ENCODE data around the gene ADH7.

Gene ADH7

GRCh38 chr4:99468889-99469288 is 33.7 kb upstream of the ADH7 start:
- TF ChIP-seq TAF1 (IDR thresholded peaks at IDR 0.05; ENCODE audit: borderline replicate concordance, insufficient read depth, low read length) (no peak), SIN3A (IDR thresholded peaks at IDR 0.05; ENCODE audit: borderline replicate concordance, insufficient read depth, low read length) (no peak), POLR2AphosphoS5 (IDR thresholded peaks at IDR 0.05; ENCODE audit: low read depth, low read length) (no peak), FOXP2 (optimal IDR thresholded peaks at IDR 0.05; ENCODE audit: borderline replicate concordance, extremely low read depth, extremely low read length, insufficient read depth) (no peak)
- TF ChIP-seq, protein P1, sequence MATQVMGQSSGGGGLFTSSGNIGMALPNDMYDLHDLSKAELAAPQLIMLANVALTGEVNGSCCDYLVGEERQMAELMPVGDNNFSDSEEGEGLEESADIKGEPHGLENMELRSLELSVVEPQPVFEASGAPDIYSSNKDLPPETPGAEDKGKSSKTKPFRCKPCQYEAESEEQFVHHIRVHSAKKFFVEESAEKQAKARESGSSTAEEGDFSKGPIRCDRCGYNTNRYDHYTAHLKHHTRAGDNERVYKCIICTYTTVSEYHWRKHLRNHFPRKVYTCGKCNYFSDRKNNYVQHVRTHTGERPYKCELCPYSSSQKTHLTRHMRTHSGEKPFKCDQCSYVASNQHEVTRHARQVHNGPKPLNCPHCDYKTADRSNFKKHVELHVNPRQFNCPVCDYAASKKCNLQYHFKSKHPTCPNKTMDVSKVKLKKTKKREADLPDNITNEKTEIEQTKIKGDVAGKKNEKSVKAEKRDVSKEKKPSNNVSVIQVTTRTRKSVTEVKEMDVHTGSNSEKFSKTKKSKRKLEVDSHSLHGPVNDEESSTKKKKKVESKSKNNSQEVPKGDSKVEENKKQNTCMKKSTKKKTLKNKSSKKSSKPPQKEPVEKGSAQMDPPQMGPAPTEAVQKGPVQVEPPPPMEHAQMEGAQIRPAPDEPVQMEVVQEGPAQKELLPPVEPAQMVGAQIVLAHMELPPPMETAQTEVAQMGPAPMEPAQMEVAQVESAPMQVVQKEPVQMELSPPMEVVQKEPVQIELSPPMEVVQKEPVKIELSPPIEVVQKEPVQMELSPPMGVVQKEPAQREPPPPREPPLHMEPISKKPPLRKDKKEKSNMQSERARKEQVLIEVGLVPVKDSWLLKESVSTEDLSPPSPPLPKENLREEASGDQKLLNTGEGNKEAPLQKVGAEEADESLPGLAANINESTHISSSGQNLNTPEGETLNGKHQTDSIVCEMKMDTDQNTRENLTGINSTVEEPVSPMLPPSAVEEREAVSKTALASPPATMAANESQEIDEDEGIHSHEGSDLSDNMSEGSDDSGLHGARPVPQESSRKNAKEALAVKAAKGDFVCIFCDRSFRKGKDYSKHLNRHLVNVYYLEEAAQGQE (IDR thresholded peaks at IDR 0.05; ENCODE audit: insufficient read depth in 1 of 2, low read depth in 2 of 2, low read length in 2 of 2) = no peak

DNA sequence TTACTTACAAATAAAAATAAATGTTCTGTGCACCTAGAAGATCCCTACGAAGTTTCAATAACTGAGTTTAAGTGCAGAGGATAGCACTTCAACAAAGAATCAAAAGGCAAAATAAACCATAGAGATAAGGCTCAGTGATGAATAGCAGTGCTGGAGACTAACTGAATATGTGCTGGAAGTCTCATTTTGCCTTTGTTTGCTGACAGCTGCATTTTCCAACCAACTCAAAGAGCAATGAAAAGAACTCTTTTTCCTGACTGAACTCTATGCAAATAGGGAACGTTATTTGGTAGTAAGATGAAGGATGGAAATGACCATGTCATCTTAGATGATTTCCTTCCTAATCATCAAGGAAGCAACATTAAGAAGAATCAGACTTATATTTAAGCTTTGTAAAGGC is 32.7 kb upstream of the ADH7 start:
- no peak for TF ChIP-seq FOXP2 (optimal IDR thresholded peaks at IDR 0.05; ENCODE audit: borderline replicate concordance, extremely low read depth, extremely low read length, insufficient read depth)
- TF ChIP-seq SIN3A (IDR thresholded peaks at IDR 0.05; ENCODE audit: borderline replicate concordance, insufficient read depth, low read length) = no peak

DNA sequence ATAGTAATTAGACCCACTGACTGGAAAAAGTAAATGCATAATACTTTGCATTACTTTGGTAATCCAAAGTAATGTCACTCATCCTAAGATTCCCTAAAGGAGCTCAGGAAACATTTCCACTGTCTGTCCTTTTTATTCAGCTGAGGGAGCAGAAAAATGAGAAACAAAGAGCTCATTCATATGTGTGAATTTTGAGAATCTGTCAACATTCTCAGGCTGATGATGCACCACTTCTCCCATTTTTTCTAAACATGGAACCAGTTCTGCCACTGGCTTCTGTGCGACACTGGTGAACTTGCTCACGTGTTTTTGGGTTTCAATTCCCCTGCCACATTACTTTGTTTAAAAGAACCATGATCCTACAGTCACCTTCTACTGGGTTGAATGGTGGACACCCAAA is 28.4 kb upstream of the ADH7 start:
- no peak for TF ChIP-seq POLR2AphosphoS5 (IDR thresholded peaks at IDR 0.05; ENCODE audit: low read depth, low read length)
- TF ChIP-seq, protein P1 (IDR thresholded peaks at IDR 0.05; ENCODE audit: insufficient read depth in 1 of 2, low read depth in 2 of 2, low read length in 2 of 2) = no peak
- TF ChIP-seq TAF1 (IDR thresholded peaks at IDR 0.05; ENCODE audit: borderline replicate concordance, insufficient read depth, low read length) = no peak
- TF ChIP-seq FOXP2 (optimal IDR thresholded peaks at IDR 0.05; ENCODE audit: borderline replicate concordance, extremely low read depth, extremely low read length, insufficient read depth) = no peak
- TF ChIP-seq SIN3A (IDR thresholded peaks at IDR 0.05; ENCODE audit: borderline replicate concordance, insufficient read depth, low read length) = no peak

DNA sequence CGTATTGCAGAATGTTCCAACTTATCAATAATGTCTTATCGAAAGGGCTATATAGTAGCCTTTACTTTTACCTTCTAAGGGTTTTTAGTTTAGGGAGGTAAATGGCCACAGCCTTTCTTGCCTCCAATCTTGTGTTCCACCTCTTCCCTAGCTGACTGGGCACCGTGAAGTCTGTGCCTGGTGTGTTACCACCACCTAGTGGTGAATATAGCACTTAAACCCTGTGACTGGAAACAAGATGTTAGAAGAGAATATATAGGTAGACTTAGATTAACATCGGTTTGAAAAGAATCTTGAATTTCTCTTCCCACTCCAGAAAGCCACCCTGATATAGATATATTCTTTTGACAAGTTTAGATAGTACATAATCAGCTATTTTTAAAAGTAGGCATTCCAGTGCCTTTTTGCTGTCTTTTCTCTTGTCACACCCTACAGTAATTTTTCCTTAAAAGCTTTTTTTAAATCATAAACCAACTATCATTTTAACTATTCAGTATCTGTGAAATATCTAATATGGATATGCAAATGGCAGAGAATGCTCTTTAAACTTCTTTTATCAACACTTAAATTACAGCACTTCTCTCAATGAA is 27.8 kb upstream of the ADH7 start:
- TF ChIP-seq, protein P1 (IDR thresholded peaks at IDR 0.05; ENCODE audit: insufficient read depth in 1 of 2, low read depth in 2 of 2, low read length in 2 of 2) = no peak

DNA sequence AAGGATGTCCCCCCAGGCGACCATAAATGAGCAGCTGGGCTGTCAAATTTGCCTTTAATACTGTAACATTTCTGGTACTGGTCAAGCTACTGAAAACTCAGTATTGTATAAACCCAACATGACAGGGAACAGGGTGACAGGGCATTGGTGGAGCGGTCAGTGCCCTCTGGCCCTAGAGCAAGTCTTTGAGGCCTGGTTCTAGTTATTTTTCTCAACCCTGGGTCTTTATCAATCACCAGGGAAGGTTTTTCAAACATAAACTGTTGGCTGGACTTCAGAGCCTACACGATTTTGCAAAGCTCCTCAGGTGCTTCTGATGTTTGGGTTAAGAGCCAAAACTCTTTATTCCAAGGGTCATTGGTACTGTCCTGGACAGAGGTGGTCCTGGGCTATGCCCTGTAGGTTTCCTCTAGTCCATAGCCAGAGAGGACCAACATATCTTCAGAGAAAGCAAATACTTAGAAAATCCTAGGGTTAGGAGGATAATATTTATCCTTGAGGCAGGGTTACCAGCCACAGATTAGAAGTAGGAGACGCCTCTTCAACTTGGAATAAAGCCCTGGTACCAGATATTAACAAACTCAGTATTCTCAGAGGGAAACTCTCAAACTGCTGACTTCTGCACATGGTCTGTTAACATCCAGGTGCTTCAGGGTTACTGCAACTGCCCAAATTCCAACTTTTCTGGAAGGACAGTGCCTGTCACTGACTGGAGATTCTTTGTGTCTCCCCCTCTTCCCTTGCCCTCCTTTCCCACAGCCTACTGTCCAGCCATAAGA is 26.7 kb upstream of the ADH7 start:
- TF ChIP-seq POLR2AphosphoS5 (IDR thresholded peaks at IDR 0.05; ENCODE audit: low read depth, low read length) (no peak), TAF1 (IDR thresholded peaks at IDR 0.05; ENCODE audit: borderline replicate concordance, insufficient read depth, low read length) (no peak), FOXP2 (optimal IDR thresholded peaks at IDR 0.05; ENCODE audit: borderline replicate concordance, extremely low read depth, extremely low read length, insufficient read depth) (no peak), SIN3A (IDR thresholded peaks at IDR 0.05; ENCODE audit: borderline replicate concordance, insufficient read depth, low read length) (no peak)
- TF ChIP-seq, protein P1 (IDR thresholded peaks at IDR 0.05; ENCODE audit: insufficient read depth in 1 of 2, low read depth in 2 of 2, low read length in 2 of 2) = no peak
